ENCODE data around the gene AK9.

Gene AK9

GRCh38 chr6:109508166-109508860 is 182.7 kb downstream of the AK9 start:
- no peak for DNase-seq

- DNase-seq, result no peak
Measured at GRCh38 chr6:109507490-109508072, 183.4 kb downstream of the AK9 start.

GRCh38 chr6:109506841-109507240 is 184.2 kb downstream of the AK9 start:
- DNase-seq, result no peak

- no peak for DNase-seq
Measured at GRCh38 chr6:109506314-109506713, 184.7 kb downstream of the AK9 start.

GRCh38 chr6:109503327-109504224 is 187.4 kb downstream of the AK9 start:
- DNase-seq, result no peak

GRCh38 chr6:109498936-109499335 is 192.1 kb downstream of the AK9 start:
- DNase-seq, result no peak

- DNase-seq, result no peak
Measured at GRCh38 chr6:109498052-109498451, 192.9 kb downstream of the AK9 start.

GRCh38 chr6:109496036-109496772 is 194.8 kb downstream of the AK9 start:
- DNase-seq, result no peak

- DNase-seq, result peak; percentile 79
Measured at GRCh38 chr6:109493865-109494264, 197.1 kb downstream of the AK9 start.

GRCh38 chr6:109491207-109491938 is 199.6 kb downstream of the AK9 start:
- peak; percentile 80 for DNase-seq

- no peak for DNase-seq
Measured at GRCh38 chr6:109490713-109491112, 200.3 kb downstream of the AK9 start.

- DNase-seq, result no peak
Measured at GRCh38 chr6:109488001-109488400, 203.0 kb downstream of the AK9 start.

GRCh38 chr6:109486068-109486467 is 204.9 kb downstream of the AK9 start:
- no peak for DNase-seq

GRCh38 chr6:109485266-109485935 is 205.6 kb downstream of the AK9 start:
- no peak for DNase-seq

GRCh38 chr6:109484122-109484521 is 206.9 kb downstream of the AK9 start:
- DNase-seq, result no peak

- DNase-seq, result no peak
Measured at GRCh38 chr6:109483735-109484057, 207.3 kb downstream of the AK9 start.

- DNase-seq, result peak; percentile 97
Measured at GRCh38 chr6:109482905-109483734, 207.9 kb downstream of the AK9 start, which contains the start of gene ZBTB24. ZBTB24 (minus strand) TSS chr6:109483219; CDS start chr6:109482026, 1,193 bp downstream.

- no peak for DNase-seq
Measured at GRCh38 chr6:109480993-109481480, 210.0 kb downstream of the AK9 start.

- no peak for DNase-seq
Measured at GRCh38 chr6:109478841-109479624, 212.0 kb downstream of the AK9 start.

Data from OCI-M1 (cell line).